Activated naive CD4-positive, alpha-beta T cell treated with Interleukin-2 at 50 U/mL for 16 hours (primary cell): ENCODE measurements around the gene FOXN1.

ENCODE experiments used
- DNase-seq: peaks from one replicate; pipeline ENCODE4 v3.0.0-alpha.2; 2020

Gene FOXN1

DNA sequence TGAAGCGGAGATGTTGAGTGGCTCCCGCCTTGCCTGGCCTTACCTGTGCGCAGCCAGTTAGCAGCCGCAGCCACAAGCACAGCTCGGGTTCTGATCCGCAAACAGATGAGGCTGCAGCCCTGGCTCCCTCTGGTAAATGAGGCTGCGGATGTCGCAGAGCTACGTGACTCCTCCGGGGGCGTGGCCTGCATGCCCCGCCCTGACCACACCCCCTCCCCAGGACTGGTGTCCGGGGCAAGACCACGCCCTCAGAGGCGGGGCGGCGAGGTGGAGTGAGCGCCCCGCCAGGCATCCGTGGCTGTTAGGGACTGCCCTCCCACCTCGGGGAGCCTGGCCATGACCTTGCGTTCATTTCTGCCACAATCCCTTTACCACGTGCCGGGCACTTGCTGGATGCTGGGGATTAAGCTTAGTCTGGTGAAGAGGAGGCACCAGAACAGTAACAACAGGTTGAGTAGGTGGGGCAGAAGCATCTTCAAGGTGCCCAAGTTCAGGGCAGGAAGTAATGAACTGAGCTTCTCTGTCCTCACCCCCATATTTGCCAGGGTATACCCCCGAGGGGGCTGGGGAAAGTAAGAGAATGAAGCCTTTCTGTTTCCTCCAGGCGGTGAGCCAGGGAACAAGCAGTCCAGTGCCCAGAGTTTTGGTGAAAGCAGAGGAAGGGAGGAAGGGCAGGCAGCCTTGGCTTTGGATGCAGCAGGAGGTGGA, 70.8 kb downstream of the FOXN1 start, which contains the start of gene ALDOC:
Gene ALDOC, minus strand, starts transcription at position 138 of the 708 bp plus-strand sequence. CDS start 1,363 bp downstream, outside the sequence.
- peak; percentile 98 for DNase-seq

DNA sequence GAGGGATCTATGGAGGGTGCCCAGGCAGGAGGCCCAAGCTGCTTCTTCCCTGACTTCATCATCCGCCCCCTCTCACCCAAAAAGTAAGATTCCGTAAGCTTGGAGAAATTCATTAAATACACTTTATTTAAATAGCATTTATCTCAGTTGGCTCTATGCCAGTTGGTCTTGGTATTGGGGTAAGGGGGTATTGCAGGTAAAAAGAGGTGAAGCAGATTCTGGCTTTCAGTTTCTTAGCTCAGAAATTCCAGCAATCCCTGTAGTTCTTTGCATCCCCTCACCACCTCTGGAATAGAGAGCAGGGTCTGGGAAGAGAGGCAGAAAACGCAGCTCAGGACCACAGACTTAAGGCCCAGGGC, 71.3 kb downstream of the FOXN1 start:
- DNase-seq: no peak

DNA sequence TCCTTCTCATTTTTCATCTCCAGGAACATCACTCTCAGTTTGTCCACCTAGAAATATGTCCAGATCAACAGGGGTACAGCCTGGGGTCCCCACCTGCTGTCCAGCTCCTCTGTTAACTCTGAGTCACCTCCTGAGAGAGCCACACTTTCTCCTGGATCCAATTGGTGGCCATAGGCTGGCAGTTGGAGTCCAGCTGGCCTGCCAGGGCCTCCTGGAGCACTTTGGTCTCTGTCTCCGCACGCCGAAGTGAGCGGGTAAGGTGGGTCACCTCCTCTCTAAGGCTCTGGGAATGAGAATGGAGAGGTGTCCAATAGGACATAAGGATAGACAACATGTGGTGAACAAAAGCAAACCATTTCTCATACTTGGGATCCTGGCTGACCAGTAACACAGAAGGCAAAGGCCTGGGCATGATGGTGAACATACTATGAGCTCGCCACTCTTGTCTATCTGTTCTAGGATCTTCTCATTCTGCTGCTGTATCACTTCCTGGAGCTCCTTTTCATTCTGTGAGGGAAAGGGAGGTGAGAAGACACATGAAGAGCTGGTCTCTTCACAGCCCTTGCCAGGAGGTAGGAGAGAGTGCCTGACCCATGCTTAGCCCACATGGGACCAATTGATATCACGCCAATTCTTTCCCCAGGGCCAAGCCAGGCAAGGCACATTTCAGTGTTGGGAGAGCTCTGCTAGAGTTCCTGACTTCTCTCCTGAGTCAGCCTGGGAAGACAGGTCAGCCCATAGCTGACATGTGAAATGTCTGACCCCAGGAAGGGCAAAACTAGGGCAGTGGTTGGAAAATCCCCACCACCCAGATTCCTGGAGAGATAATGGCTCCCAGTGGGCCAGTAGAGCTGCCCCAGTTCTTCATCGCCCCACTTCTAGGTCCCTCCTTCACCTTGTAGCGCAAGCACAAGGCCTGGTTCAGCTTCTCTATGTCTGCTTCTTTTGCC, 72.4 kb downstream of the FOXN1 start:
- no peak for DNase-seq

DNA sequence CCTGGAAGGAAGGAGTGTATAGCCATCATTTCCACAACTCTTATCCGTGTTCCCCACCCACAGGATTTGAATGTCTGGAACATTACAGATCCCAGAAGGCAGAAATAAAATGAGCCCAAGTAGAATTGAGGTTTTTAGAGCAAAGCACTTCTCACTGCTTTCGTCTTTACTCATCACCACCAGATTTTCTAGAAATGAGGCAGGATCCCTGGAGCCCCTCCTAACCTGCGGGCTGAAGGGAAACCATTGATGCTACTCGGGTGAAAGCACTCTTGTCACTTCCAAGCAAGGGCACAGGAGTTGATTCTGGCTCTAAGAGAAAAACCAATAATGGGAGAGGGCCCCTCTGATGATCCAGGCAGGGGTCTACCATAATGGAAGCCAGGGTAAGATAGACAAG, 73.4 kb downstream of the FOXN1 start:
- DNase-seq: peak; percentile 46

DNA sequence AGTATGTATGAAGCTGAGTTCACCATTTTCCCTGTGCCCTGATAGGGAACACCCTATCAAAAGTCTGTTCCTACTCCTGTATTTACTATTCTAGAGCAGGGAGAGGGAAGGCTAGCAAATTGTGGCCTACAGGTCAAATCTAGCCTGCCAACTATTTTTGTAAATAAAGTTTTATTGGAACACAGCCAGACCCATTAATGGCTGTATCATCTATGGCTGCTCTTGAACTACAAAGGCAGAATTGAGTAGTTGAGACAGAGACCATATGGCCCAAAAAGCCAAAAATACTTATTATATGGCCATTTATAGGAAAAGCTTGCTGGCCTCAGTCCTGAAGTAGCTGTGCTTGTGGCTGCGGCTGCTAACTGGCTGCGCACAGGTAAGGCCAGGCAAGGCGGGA, 74.8 kb downstream of the FOXN1 start:
- no peak for DNase-seq

DNA sequence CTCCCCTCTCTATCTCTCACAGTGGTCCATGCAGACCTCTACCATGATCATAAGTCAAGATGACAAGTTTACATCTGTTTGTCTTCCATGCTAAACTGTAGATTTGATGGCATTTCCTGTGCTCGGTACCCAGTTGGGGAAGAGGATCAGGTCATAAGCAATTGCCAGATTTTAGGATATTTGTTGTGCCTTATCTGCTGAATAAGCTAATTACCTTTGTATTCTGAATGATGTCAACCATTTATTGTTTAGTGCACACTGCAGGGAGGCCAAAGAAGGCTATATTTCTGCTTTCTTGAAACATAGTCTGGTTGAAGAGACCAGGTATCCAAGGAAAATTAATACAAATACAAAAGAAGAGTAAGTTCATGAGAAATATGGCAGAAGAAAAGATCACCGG, 76.4 kb downstream of the FOXN1 start:
- no peak for DNase-seq

DNA sequence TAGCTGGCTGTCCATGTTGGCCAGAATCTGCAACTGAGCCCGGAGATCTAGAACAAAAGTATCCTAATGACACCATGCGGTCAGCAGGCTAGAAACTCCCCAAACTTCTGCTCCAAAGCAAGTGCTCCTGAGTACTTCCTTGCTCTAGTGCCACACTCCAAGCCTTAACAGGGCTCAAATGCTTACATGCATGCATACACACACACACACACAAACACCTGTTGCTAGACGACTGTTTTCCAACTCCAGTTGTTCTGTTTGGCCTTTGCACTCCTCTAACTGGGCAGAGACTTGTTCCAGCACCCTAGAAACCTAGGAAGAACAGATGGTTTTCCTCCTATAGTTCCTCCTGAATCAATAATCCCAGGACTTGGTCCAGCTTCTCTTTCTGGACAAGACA, 78.3 kb downstream of the FOXN1 start:
- no peak for DNase-seq

DNA sequence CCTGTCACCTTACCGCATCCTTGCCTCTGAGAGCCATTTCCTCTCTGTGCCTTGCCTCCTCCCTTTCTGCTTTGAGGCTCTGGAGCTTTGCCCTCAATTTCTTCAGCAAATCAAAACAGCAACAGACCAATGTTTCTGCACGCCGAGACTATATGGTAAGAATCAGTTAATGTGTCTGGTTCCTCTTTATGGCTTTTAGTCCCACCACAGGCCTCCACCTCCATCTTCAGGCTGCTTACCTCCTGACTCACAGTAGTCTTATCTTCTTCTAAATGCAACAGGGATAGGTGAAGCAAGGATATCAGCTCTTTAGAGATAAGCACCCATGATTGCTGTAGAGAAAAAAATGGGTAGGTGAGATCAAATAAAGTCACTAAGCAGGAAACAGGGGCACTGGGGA, 79.7 kb downstream of the FOXN1 start:
- DNase-seq: no peak
